Inferior parietal cortex (tissue), 1 donor: ENCODE measurements around the gene ADORA1.

ENCODE experiments used
- DNase-seq: peaks from one replicate; pipeline ENCODE4 v3.0.0-alpha.2; 2016; ENCODE audit errors: extremely low spot score

The ADORA1 gene

GRCh38 chr1:203173011-203173555 lies 45.6 kb downstream of the ADORA1 start:
- no peak for DNase-seq

DNA sequence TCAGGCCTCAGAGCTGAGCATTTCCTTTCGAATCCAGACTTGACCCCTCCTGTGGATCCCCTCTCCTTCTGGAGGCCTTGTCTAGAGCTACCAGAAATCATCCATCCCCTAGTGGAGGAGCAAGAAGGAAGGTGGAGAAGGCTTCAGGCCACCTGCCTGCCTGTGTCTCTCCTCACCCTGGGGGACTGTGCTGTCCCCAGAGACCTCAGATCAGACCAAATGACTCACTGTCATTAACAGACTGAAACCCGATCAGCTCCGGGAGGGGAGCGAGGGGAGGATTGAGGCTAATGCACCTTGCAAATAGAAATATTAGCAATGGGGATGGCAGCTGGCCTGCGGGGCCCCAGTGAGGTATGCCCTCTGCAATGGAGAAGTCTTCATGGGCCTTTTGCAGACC lies 46.0 kb downstream of the ADORA1 start:
- no peak for DNase-seq

DNA sequence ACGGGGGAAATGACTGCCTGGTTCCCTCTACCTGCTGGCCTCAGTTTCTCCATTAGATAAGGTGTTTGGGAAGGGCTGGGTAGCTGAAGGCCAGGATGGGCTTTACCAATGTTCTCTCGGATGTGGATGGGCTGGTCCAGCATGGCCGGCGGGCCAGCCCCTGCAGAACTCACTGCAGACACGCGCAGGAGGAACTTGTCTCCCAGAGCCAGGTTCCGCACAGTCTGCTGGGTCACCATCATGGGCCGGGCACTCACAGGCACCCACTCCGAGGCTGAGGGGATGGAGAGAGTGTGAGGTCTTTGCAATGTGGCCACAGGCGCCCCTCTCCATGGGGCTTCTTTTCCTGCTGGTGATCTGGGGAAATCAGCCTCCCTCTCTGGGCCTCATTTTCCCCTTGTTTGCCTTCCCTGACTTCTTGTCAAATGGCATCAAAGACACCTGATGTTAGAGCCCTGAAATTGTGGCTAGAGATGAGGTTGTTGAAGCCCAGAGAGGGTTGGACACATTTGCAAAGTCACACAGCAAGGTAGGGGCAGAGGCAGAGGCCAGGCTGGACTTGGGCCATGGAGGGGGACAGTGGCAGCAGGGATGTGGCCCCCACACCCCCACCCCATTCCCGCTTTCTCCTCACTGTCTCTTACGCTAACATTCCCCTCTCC lies 46.9 kb downstream of the ADORA1 start:
- DNase-seq = no peak

- no peak for DNase-seq
Measured at GRCh38 chr1:203175237-203175826, 47.8 kb downstream of the ADORA1 start, which contains the start of gene MYBPH. TSS of gene MYBPH (minus strand) at chr1:203175826. CDS start at chr1:203175755, 71 bp downstream.

GRCh38 chr1:203175827-203176241 lies 48.3 kb downstream of the ADORA1 start:
- DNase-seq = no peak

DNA sequence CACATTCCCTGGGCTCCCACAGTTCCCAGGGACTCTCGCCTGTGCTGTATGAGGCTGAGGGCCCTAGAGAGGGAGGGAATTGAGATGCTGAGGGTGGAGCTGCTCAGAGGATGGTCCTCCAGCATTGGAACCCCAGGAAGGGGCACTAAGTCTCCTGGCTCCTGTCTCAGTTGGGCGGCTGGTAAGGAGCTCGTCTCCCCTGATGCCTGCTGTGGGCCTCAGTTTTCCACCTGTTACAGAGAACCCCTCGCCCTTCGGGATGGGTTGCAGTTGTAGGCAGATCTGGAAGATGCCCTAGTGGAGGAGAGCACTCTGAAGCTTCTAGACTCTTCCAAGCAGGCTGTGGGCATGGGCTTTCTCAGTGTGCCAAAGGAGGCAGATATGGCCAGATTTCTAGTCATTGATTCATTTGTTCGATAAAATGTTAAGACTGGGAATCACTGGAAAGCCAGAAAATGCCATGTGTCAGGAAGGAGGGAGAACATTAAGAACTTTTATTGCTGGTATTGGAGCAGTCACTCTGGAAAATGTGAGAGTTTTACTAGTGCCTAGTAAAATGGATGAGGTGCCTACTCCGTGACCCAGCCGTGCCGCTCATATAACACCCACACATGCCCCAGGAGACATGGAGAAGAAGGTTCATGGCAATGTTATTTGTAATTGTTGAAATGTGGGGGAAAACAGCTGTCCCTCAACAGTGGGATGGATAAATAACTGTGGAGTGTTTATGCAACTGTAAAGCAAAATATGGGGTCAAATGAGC lies 48.9 kb downstream of the ADORA1 start:
- no peak for DNase-seq

DNA sequence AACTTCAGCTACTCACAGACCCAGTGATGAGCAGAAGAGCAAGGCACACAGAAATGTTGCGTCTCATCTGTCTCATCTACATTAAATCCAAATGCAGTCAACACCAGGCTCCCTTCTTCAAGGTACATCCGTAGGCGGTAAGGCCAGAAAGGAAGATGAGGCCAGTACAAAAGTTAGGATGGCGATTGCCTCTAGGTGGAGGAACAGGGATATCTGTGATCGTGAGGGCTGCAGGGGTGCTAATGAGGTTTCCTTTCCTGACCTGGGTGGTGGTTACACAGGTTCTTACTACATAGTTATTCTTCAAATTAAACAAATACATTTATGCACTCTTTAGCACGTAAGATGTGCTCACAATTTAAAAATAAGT lies 49.5 kb downstream of the ADORA1 start:
- no peak for DNase-seq

DNA sequence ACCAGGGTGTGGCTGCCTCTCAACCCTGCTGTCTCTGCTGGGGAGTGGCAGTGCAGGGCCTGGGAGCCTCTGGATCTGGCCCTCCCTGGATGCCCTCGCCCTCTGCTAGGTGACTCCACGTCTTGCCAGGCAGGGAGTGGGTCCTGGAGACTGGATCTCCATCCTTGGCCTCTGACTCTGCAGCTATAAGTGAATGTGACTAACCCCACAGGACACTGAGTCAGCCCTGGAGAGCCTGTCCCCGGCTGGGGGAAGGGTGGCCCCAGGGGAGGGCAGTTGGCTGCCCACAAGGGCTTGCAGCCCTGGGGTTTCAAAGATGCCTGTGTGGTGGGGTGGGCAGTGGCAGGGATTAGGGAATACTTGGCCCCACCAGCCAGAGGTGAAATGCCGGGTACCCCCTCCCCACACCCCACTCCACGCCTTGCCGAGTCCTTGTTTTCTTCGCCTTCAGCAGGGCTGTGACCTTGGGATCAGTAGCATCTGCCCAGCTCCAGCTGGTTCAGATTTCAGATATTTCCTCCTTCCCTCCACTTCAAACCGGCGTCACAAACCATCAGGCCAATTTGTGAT lies 50.0 kb downstream of the ADORA1 start:
- DNase-seq = no peak

- DNase-seq = no peak
Measured at GRCh38 chr1:203178083-203178482, 50.6 kb downstream of the ADORA1 start.

DNA sequence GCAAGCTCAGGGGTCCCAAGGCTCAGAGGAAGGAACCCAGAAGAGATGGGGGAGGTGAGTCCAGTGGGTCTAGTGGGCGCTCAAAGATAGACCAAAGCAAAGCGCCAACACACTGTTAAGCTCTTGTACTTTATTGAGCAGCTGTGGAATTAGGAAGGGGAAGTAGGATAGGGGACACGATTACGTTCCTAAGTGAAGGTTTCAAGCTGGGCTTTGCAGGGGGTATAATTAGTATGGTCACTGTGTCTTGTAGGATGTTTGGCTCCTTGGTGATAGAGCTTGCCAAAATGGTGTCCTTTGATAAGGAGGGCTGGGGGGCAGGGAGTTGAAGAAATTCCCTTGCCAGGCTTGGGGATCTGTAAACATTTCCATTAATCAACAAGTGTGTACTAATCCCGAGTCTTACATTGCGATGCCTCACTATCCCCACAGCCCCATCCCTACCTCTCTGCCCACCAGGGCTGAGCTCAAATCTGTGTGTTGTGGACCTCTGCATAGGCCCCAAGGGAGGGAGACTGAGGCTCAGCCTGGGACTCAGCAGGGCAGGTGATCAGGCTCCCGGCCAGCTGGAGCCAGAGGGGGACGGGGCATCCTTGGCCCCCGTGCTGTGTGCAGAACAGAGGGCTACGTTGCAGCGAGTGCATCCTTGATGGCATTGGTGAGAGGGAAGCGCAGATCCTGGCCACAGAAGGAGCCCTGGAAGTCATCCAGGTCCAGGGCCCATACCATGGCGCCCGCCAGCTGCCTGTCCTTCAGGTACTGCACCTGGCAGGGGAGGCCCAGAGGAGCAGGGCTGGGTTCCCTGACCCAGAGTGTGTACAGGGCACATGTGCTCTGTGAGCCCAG lies 51.5 kb downstream of the ADORA1 start:
- DNase-seq = no peak

DNA sequence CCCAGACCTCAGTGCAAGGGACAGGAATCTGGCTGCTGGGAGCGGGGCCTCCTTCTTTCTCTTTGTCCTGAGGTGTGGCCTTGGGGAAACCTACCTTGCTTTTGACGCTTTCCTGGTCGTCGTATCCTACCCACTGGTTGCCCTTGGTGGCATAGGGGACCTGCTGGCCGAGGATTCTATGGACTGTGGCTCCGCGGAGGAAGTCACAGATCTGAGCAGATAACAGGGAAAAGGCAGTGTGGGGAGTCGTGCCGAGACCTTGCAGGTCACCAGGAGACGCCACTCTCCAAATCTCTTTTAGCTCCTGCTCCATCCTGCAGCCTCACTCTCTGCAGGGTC lies 52.1 kb downstream of the ADORA1 start:
- no peak for DNase-seq

GRCh38 chr1:203180611-203181330 lies 53.2 kb downstream of the ADORA1 start:
- no peak for DNase-seq

DNA sequence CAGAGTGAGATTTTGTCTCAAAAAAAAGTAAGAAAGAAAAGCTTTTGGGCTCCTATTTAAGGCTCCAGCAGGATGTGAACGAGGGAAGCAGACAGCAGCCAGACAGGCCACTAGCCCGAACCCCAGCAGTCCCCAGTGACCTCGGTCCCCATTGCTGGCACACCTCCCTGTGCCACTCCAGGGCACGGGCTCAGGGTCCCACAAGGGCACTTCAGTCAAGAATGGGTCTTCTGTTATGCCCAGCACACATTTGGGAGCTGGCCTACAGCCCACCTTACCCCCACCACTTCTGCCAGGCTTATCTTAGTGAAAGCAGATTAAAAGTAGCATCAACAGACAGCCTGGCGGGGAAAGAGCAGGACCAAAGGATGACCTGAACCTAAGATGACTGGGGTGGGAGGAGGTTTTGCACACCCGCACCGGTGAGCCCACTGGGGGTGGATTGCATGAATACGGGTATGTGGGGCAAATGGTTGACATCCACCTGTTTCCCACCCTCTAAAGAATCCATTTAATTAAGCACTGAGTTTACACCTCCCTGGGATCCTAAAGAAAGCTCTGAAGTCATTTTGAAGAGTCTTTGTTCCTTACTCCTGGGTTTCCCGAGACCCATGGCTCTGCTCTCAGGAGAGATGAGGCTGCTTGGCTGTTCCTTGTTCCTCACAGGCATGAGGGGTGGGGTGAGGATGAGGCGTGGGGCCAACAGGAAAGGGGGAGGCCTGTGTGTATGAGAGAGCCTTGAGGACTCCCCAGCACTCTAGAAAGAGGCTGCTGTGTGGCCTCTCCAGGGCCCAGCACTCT lies 54.3 kb downstream of the ADORA1 start:
- DNase-seq = no peak

GRCh38 chr1:203182387-203182953 lies 54.9 kb downstream of the ADORA1 start:
- DNase-seq = no peak

- DNase-seq = no peak
Measured at GRCh38 chr1:203183828-203184227, 56.3 kb downstream of the ADORA1 start.

DNA sequence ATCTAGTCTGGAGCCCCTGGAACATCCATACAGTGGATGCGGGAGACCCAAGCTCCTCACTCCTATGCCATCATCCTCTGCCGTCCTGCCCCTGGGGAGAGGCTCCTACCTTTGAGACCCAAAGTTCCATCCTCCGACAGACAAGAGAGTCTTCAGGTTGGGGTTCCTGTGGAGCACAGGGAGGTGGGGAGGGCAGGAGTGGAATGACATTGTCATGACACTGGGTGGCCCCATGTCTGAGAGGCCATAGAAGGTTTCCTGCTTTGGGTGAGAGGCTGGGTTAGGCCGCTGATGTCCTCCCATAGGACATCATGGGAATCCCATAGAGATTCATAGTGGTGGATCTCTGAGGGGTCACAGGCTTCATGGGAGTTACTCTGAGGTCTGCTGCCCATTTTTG lies 56.9 kb downstream of the ADORA1 start:
- no peak for DNase-seq

DNA sequence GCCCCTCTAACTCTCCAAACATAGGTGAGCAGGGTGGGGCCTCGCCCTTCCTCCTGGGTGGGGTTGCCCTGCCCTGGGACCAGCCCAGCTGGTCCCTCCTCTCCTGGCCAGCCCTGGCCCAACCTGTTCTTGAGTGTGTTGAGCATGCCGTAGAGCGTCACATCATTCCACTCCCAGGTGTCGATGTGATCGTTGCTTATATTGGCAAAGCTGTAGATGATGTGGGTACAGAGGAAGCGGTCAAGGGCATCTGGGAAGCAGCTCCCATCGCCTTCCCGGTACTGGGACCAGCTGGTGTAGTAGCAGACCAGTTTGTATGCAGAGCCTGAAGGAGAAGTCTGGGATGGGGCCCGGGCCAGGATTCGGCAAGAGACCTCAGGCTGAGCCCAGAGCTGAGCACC lies 57.5 kb downstream of the ADORA1 start:
- no peak for DNase-seq

GRCh38 chr1:203185585-203185984 lies 58.1 kb downstream of the ADORA1 start:
- DNase-seq = no peak

DNA sequence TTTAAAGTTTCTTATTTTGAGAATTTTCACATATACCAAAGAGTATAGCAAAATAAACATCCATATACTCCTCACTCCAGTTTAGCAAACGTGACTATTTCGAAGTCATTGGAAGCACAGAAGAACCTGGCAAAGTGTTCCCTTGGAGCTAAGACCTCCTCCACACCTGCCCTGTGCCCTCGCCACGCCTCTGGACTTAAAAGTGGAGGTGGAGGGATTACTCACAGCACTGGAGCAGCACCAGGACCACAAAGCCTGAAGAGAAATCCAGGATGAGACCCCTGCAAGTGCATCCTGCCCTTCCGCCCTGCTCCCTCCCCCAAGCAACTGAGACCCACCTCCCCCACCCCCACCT lies 58.5 kb downstream of the ADORA1 start:
- no peak for DNase-seq
